ENCODE data around the gene NOTCH2. TPM values are rescaled to one million over a fixed set of nuclear protein-coding genes. Genes with fewer than 3 reads are reported as not detected.

NOTCH2 gene
- total RNA-seq, 1 experiment from 2014 or later = 55.7 TPM

GRCh38 chr1:119898981-119899720 lies 170.3 kb downstream of the NOTCH2 start:
- no peak for TF ChIP-seq CTCF (conservative IDR thresholded peaks at IDR 0.05; ENCODE audit: low read depth, low read length)
- TF ChIP-seq EZH2 (IDR thresholded peaks at IDR 0.05; ENCODE audit: borderline replicate concordance, low read depth, low read length, poor library complexity, severe bottlenecking) = no peak
- intact Hi-C loops (cut with micrococcal nuclease; ENCODE audit: unreplicated experiment) = no loop called here
- Histone ChIP-seq H3K27me3 (replicated peaks; ENCODE audit: insufficient read depth, low read depth, low read length, poor library complexity) (no peaks in the 10 kb centered on the region), H3K4me1 (ENCODE audit: insufficient read depth, low read length, poor library complexity, severe bottlenecking) (no peaks in the 10 kb centered on the region), H3K36me3 (ENCODE audit: insufficient read depth, low read length, poor library complexity, severe bottlenecking) (no peaks in the 10 kb centered on the region), H3K27ac (ENCODE audit: low read depth, low read length, poor library complexity, severe bottlenecking) (no peak overlapping the region), H3K4me3 (ENCODE audit: low read depth, low read length, poor library complexity, severe bottlenecking) (no peak overlapping the region), H3K9me3 (ENCODE audit: low read depth, low read length, poor library complexity, severe bottlenecking) (no peaks in the 10 kb centered on the region)
- CTCF ChIA-PET = no interaction called here
- POLR2A ChIA-PET (ENCODE audit: low non-redundant PET) = no interaction called here
- no peak for DNase-seq (ENCODE audit: low spot score)
- BruUV-seq (replicated peaks) = no TSS peak

- no peak overlapping the region for H3K4me3 ChIP-seq (ENCODE audit: low read depth, low read length, poor library complexity, severe bottlenecking)
- no peaks in the 10 kb centered on the region for H3K4me1 ChIP-seq (ENCODE audit: insufficient read depth, low read length, poor library complexity, severe bottlenecking)
- no peaks in the 10 kb centered on the region for H3K9me3 ChIP-seq (ENCODE audit: low read depth, low read length, poor library complexity, severe bottlenecking)
- no TSS peak for BruUV-seq (replicated peaks)
- ChIA-PET POLR2A (ENCODE audit: low non-redundant PET) (interaction anchor here (0.5 kb wide), 1 partner anchor 145 kb away, joined by 4 read pairs; no protein-coding TSS in a partner anchor), CTCF (no interaction called here)
- no peak for DNase-seq (ENCODE audit: low spot score)
- H3K27ac ChIP-seq (ENCODE audit: low read depth, low read length, poor library complexity, severe bottlenecking) = no peak overlapping the region
- intact Hi-C loops (cut with micrococcal nuclease; ENCODE audit: unreplicated experiment) = no loop called here
- no peaks in the 10 kb centered on the region for H3K36me3 ChIP-seq (ENCODE audit: insufficient read depth, low read length, poor library complexity, severe bottlenecking)
- TF ChIP-seq CTCF (conservative IDR thresholded peaks at IDR 0.05; ENCODE audit: low read depth, low read length) (no peak), EZH2 (IDR thresholded peaks at IDR 0.05; ENCODE audit: borderline replicate concordance, low read depth, low read length, poor library complexity, severe bottlenecking) (no peak)
- H3K27me3 ChIP-seq (replicated peaks; ENCODE audit: insufficient read depth, low read depth, low read length, poor library complexity) = no peaks in the 10 kb centered on the region
These were observed 170.9 kb downstream of the NOTCH2 start for GRCh38 chr1:119898530-119898929.

GRCh38 chr1:119896303-119896702 lies 173.2 kb downstream of the NOTCH2 start, which contains the start of gene ADAM30:
ADAM30 (minus strand) TSS chr1:119896515; CDS start chr1:119896336, 179 bp downstream.
- intact Hi-C loops (cut with micrococcal nuclease; ENCODE audit: unreplicated experiment) = no loop called here
- H3K9me3 ChIP-seq (ENCODE audit: low read depth, low read length, poor library complexity, severe bottlenecking) = no peaks in the 10 kb centered on the region
- H3K27me3 ChIP-seq (replicated peaks; ENCODE audit: insufficient read depth, low read depth, low read length, poor library complexity) = no peaks in the 10 kb centered on the region
- no TSS peak for BruUV-seq (replicated peaks)
- no peak within 1 kb of the TSS for H3K27ac ChIP-seq (ENCODE audit: low read depth, low read length, poor library complexity, severe bottlenecking)
- no peak for DNase-seq (ENCODE audit: low spot score)
- POLR2A ChIA-PET (ENCODE audit: low non-redundant PET) = no interaction called here
- TF ChIP-seq EZH2 (IDR thresholded peaks at IDR 0.05; ENCODE audit: borderline replicate concordance, low read depth, low read length, poor library complexity, severe bottlenecking) (no peak), CTCF (conservative IDR thresholded peaks at IDR 0.05; ENCODE audit: low read depth, low read length) (peak; percentile 51)
- no peak within 1 kb of the TSS for H3K4me3 ChIP-seq (ENCODE audit: low read depth, low read length, poor library complexity, severe bottlenecking)
- no peaks in the 10 kb centered on the region for H3K36me3 ChIP-seq (ENCODE audit: insufficient read depth, low read length, poor library complexity, severe bottlenecking)
- H3K4me1 ChIP-seq (ENCODE audit: insufficient read depth, low read length, poor library complexity, severe bottlenecking) = no peaks in the 10 kb centered on the region
- CTCF ChIA-PET = no interaction called here
